ENCODE measurements around the gene FHOD3.

Gene FHOD3

DNA sequence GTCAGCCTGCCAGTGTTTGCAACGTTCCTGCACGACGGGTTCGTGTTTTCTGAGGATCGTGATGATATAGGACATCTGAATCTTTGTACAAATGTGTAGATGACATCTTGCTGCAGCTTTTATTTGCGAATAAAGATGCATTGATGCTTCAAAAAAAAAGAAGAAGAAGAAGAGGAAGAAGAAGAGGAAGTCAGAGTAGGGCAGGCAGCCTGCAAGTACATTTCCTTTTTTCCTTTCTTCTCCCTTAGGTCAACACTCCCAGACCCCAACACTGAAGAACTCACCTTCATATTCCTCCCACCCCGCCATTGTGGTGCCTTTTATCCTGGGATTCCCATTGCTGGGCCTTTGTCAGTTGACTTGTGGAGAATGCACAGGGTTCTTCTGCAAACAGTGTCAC, 91.5 kb downstream of the FHOD3 start:
- Histone ChIP-seq H3F3A (ENCODE audit: insufficient read depth, low read length) (no peaks in the 10 kb centered on the region), H3K9ac (ENCODE audit: low read length) (no peak overlapping the region), H3K4me3 (ENCODE audit: low read length) (no peak overlapping the region), H3K27ac (ENCODE audit: low read length) (no peak overlapping the region), H3K4me1 (ENCODE audit: low read length) (no peaks in the 10 kb centered on the region), H3K79me2 (ENCODE audit: low read length) (no peaks in the 10 kb centered on the region), H3K4me2 (ENCODE audit: low read depth, low read length) (no peak overlapping the region), H3K36me3 (replicated peaks; ENCODE audit: insufficient read depth, low read length) (no peaks in the 10 kb centered on the region), H2AFZ (ENCODE audit: low read length) (no peak overlapping the region), H3K9me3 (replicated peaks; ENCODE audit: insufficient read depth, low read length) (no peaks in the 10 kb centered on the region), H4K20me1 (ENCODE audit: insufficient read depth, low read length) (no peaks in the 10 kb centered on the region), H3K9me2 (replicated peaks; ENCODE audit: insufficient read depth, low read length) (no peaks in the 10 kb centered on the region), H3K27me3 (replicated peaks; ENCODE audit: insufficient read depth, low read length) (no peaks in the 10 kb centered on the region)
- TF ChIP-seq, protein P1, sequence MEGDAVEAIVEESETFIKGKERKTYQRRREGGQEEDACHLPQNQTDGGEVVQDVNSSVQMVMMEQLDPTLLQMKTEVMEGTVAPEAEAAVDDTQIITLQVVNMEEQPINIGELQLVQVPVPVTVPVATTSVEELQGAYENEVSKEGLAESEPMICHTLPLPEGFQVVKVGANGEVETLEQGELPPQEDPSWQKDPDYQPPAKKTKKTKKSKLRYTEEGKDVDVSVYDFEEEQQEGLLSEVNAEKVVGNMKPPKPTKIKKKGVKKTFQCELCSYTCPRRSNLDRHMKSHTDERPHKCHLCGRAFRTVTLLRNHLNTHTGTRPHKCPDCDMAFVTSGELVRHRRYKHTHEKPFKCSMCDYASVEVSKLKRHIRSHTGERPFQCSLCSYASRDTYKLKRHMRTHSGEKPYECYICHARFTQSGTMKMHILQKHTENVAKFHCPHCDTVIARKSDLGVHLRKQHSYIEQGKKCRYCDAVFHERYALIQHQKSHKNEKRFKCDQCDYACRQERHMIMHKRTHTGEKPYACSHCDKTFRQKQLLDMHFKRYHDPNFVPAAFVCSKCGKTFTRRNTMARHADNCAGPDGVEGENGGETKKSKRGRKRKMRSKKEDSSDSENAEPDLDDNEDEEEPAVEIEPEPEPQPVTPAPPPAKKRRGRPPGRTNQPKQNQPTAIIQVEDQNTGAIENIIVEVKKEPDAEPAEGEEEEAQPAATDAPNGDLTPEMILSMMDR (IDR thresholded peaks at IDR 0.05; ENCODE audit: low read length) = no peak
- no peak for TF ChIP-seq EZH2 (optimal IDR thresholded peaks at IDR 0.05; ENCODE audit: low read depth, low read length)
- TF ChIP-seq EZH2phosphoT487 (IDR thresholded peaks at IDR 0.05; ENCODE audit: low read length) = no peak
- DNase-seq = no peak

DNA sequence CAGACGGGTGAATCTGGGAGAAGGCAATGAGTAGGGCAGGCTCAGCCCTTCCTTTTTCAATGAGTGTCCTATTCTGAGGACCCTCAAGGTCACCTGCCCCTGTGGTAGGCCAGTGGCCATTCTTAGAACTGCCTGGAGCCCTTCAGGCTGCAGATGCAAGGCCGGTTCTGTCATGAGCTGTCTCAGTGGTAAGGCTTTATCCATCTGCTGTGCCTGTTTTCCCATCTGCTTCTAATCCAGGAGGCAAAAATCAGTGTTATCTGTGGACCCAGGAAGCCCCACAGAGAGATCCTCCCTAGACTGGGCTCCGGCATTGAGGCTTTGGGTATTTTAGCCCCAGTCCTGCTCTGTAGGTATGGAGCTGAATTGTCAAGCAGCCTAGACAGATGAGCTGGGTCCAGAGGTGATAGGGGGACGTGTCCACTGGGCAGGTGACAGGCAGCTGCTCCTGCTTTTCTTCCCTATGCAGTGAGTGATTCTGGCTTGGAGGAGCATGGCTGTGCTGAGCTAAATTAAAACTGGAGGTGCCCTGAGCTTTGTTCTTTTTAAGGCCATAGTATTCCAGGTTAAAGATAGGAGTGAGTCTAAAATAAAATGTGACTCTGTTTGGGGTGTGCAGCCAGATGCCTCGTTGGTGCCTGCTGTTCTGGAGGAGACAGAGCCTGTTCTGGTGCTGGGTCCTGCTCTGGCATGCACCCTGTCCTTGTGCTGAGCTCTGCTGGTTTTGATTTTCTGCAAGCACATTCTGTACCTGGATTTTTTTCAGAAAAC, 92.5 kb downstream of the FHOD3 start:
- TF ChIP-seq EZH2 (optimal IDR thresholded peaks at IDR 0.05; ENCODE audit: low read depth, low read length) (no peak), EZH2phosphoT487 (IDR thresholded peaks at IDR 0.05; ENCODE audit: low read length) (no peak)
- TF ChIP-seq, protein P1 (IDR thresholded peaks at IDR 0.05; ENCODE audit: low read length) = no peak
- no peaks in the 10 kb centered on the region for H3F3A ChIP-seq (ENCODE audit: insufficient read depth, low read length)
- H3K9me2 ChIP-seq (replicated peaks; ENCODE audit: insufficient read depth, low read length) = no peaks in the 10 kb centered on the region
- no peaks in the 10 kb centered on the region for H3K9me3 ChIP-seq (replicated peaks; ENCODE audit: insufficient read depth, low read length)
- H3K36me3 ChIP-seq (replicated peaks; ENCODE audit: insufficient read depth, low read length) = no peaks in the 10 kb centered on the region
- no peak overlapping the region for H3K27ac ChIP-seq (ENCODE audit: low read length)
- no peak overlapping the region for H3K4me3 ChIP-seq (ENCODE audit: low read length)
- no peaks in the 10 kb centered on the region for H3K4me1 ChIP-seq (ENCODE audit: low read length)
- no peak for DNase-seq
- H3K4me2 ChIP-seq (ENCODE audit: low read depth, low read length) = no peak overlapping the region
- H3K9ac ChIP-seq (ENCODE audit: low read length) = no peak overlapping the region
- H3K27me3 ChIP-seq (replicated peaks; ENCODE audit: insufficient read depth, low read length) = no peaks in the 10 kb centered on the region
- no peaks in the 10 kb centered on the region for H3K79me2 ChIP-seq (ENCODE audit: low read length)
- no peak overlapping the region for H2AFZ ChIP-seq (ENCODE audit: low read length)
- no peaks in the 10 kb centered on the region for H4K20me1 ChIP-seq (ENCODE audit: insufficient read depth, low read length)

DNA sequence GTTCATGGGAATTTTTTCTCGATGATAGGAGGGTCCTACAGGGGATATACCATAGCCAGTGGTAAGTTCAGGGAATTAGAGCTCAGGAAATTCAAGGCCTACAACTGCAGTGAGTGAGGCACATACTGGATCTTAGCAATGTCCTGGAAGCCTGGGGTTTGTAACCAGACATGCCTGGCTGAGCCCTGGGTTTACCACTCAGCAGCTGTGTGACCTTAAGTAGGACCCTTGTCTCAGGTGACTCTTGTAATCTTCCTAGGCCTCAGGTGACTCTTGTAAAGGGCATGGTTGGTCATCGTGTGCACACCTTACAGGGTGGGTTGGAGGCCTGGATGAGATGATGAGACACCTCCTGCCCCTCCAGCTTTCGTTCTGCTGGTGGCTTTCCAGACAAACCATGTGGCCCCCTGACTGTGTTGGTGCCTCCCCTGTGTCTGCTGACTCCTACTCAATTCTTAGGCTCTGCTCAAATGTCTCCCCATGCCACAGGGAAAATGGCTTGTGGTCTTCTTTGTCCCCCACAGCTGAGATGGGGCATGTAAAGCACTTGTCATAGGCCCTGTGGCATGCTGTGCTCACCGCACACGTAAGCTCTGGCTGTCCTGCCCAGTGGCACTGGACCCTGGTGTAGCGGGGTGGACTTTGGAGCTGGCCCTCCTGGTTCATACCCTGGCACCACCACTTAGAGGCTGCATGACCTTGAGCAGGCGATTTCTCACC, 94.1 kb downstream of the FHOD3 start:
- no peak for DNase-seq
- H3K36me3 ChIP-seq (replicated peaks; ENCODE audit: insufficient read depth, low read length) = no peaks in the 10 kb centered on the region
- H4K20me1 ChIP-seq (ENCODE audit: insufficient read depth, low read length) = no peaks in the 10 kb centered on the region
- no peak overlapping the region for H3K9ac ChIP-seq (ENCODE audit: low read length)
- H3K9me3 ChIP-seq (replicated peaks; ENCODE audit: insufficient read depth, low read length) = 0 out of 2 replicates have a peak, but pooled peaks cover 3% of the 10 kb centered on the region
- H3K9me2 ChIP-seq (replicated peaks; ENCODE audit: insufficient read depth, low read length) = no peaks in the 10 kb centered on the region
- H3K79me2 ChIP-seq (ENCODE audit: low read length) = no peaks in the 10 kb centered on the region
- no peak overlapping the region for H3K4me3 ChIP-seq (ENCODE audit: low read length)
- no peak overlapping the region for H3K27ac ChIP-seq (ENCODE audit: low read length)
- H3K27me3 ChIP-seq (replicated peaks; ENCODE audit: insufficient read depth, low read length) = no peaks in the 10 kb centered on the region
- no peaks in the 10 kb centered on the region for H3K4me1 ChIP-seq (ENCODE audit: low read length)
- TF ChIP-seq EZH2 (optimal IDR thresholded peaks at IDR 0.05; ENCODE audit: low read depth, low read length) = no peak
- TF ChIP-seq, protein P1 (IDR thresholded peaks at IDR 0.05; ENCODE audit: low read length) = no peak
- no peak for TF ChIP-seq EZH2phosphoT487 (IDR thresholded peaks at IDR 0.05; ENCODE audit: low read length)
- no peak overlapping the region for H2AFZ ChIP-seq (ENCODE audit: low read length)
- H3K4me2 ChIP-seq (ENCODE audit: low read depth, low read length) = no peak overlapping the region
- H3F3A ChIP-seq (ENCODE audit: insufficient read depth, low read length) = no peaks in the 10 kb centered on the region

All from MM.1S (cell line).